GM12873 (cell line): Measurements from ENCODE around the gene GAL3ST2.

Experiments
- TF ChIP-seq, protein P1 (sequence below): IDR thresholded peaks from 2 replicates; pipeline ENCODE4 v1.5.1; 2012; ENCODE audit warnings: low read depth, mild to moderate bottlenecking, moderate library complexity, low read length, control low read depth; ENCODE audit not compliant: insufficient read depth; ENCODE audit errors: missing control alignments

Gene GAL3ST2

DNA sequence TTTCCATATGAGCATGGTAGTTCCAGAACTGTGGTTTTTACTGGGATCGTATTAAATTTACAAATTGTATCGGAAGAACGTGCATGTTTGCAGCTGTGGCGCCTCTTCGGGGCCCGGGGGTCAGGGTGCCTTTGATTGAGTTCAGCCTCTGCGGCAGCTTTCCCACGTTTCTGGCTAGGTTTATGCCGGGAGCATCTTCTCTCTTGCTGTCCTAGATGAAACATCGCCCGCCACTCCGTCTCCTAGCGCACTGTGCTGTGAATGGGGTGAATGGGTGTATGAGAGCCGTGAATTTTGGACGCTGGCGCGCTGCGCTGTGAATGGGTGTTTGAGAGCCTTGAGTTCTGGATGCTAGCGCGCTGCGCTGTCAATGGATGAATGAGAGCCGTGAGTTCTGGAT lies 69.8 kb downstream of the GAL3ST2 start:
- TF ChIP-seq, protein P1, sequence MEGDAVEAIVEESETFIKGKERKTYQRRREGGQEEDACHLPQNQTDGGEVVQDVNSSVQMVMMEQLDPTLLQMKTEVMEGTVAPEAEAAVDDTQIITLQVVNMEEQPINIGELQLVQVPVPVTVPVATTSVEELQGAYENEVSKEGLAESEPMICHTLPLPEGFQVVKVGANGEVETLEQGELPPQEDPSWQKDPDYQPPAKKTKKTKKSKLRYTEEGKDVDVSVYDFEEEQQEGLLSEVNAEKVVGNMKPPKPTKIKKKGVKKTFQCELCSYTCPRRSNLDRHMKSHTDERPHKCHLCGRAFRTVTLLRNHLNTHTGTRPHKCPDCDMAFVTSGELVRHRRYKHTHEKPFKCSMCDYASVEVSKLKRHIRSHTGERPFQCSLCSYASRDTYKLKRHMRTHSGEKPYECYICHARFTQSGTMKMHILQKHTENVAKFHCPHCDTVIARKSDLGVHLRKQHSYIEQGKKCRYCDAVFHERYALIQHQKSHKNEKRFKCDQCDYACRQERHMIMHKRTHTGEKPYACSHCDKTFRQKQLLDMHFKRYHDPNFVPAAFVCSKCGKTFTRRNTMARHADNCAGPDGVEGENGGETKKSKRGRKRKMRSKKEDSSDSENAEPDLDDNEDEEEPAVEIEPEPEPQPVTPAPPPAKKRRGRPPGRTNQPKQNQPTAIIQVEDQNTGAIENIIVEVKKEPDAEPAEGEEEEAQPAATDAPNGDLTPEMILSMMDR: no peak

GRCh38 chr2:241848761-241849615 lies 72.4 kb downstream of the GAL3ST2 start:
- TF ChIP-seq, protein P1: no peak

DNA sequence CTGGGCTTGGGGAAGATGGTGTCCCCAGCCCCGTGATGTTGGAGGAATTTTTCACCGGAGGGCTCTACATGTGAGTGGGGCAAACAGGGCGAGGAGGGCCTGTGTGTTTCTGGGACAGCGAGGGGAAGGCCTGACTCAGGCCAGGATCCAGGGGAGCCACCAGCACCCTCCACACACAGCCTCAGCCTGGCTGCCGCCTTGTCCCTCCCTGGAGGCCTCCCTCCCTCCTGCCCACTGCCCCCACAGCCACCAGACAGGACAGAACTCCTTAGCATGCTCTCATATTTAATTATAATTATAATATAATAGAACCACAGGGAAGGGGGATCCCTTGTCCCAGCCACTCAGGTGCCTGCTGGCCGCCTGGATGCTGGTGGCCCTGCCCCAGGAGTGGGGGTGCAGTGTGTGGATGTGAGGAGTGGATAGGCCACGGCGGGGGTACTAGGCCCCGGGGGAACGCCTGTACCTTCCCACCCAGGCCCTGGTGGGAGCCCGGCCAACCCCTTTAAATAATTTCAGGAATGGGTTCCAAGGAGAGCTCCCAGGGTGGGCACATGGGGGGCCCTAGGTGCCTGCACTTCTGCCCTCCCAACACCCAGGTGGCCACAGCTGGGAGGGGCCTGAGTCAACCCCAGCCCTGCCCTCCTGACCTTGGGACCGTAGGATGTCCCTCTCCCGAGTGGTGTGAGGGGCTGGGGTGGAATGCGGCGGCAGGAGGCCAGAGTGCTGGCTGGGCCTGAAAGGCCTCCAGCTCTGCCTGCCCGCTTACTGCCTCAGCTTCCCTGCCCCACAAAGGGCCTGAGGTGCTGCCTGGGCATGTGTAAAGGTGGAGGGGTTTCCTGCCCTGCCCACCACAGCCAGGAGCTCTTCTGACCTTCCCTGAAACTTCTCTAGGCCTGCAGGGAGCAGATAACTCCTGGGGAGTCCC lies 73.3 kb downstream of the GAL3ST2 start:
- TF ChIP-seq, protein P1: no peak

GRCh38 chr2:241850544-241851324 lies 74.1 kb downstream of the GAL3ST2 start:
- TF ChIP-seq, protein P1: no peak

DNA sequence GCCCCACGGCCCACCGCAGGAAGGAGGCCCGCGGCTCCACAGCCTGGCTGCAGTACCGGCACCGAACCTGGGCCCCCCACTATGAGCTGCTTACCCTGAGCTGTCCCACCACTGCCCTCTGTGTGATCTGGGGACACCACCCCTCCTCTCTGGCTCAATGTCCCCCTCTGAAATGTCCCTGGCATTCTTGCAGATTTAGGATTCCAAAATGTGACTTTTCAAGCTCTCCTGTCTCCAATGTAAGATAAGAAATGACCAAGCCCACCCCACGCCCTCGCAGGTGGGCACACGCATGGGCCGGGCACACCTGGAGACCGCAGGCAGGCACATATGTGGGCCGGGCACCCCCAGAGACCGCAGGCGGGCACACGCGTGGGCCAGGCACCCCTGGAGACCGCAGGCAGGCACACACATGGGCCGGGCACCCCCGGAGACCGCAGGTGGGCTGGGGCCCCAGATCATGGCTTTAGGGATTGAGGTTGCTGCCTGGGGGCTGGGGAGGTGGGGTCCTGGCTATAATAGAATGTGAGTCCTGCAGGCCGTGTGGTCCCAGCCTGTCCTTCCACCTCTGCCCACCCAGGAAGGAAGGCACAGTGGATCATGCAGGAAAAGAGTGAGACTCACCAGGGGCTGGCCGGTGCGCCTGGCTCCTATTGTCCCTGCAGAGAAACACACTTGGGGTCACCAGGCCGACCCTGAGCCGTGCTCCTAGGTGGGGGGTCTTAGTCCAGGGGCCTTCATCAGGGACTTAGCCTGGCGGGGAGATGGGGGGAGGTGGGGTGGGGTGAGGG lies 74.9 kb downstream of the GAL3ST2 start:
- TF ChIP-seq, protein P1: no peak

GRCh38 chr2:241852116-241852980 lies 75.7 kb downstream of the GAL3ST2 start:
- TF ChIP-seq, protein P1: no peak
